Measurements from ENCODE around the gene SLAMF8. TPM values are rescaled to one million over a fixed set of nuclear protein-coding genes. Genes with fewer than 3 reads are reported as not detected.
A peak's percentile ranks its signal among the peaks of the same experiment; 100 is the strongest.

The SLAMF8 gene
- total and polyA plus RNA-seq, 7 donors: 2.4 to 16.2 (median 4.8) TPM

DNA sequence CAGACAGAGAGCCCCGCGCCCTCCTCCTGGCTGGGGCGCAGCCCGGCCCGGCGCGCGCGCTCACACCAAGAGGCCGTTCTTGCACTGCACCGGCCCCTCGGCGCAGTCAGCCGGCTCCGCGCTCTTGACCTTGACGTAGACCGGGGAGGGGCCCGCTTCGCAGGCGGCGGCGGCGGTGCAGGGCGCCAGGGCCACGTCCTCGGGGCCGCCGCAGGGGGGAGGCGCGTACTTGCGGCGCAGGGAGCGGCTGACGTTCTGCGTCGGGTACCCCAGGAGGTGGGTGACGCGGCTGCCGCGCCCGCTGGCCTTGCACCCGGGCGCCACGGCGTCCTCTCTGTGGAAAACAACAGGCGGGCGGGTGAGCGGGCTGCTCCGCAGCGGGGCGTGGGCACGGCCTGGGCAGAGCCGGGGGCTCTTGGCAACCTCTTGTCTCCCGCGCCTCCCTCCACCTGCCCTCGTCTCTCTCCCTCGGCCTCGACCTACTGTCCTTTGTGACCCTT is 28.1 kb downstream of the SLAMF8 start:
- TF ChIP-seq, protein P1, sequence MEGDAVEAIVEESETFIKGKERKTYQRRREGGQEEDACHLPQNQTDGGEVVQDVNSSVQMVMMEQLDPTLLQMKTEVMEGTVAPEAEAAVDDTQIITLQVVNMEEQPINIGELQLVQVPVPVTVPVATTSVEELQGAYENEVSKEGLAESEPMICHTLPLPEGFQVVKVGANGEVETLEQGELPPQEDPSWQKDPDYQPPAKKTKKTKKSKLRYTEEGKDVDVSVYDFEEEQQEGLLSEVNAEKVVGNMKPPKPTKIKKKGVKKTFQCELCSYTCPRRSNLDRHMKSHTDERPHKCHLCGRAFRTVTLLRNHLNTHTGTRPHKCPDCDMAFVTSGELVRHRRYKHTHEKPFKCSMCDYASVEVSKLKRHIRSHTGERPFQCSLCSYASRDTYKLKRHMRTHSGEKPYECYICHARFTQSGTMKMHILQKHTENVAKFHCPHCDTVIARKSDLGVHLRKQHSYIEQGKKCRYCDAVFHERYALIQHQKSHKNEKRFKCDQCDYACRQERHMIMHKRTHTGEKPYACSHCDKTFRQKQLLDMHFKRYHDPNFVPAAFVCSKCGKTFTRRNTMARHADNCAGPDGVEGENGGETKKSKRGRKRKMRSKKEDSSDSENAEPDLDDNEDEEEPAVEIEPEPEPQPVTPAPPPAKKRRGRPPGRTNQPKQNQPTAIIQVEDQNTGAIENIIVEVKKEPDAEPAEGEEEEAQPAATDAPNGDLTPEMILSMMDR (IDR thresholded peaks at IDR 0.05): peak in 1 of 4 experiments; percentile 9
- TF ChIP-seq POLR2A (IDR thresholded peaks at IDR 0.05): peak in 1 of 2 donors; percentile 57
- TF ChIP-seq EP300 (IDR thresholded peaks at IDR 0.05): no peak
- TF ChIP-seq POLR2AphosphoS5 (IDR thresholded peaks at IDR 0.05): peak; percentile 79 to 92 (median 90)
- Histone ChIP-seq H3K27me3 (no peaks in the 10 kb centered on the region), H3K36me3 (no peaks in the 10 kb centered on the region), H3K9me3 (no peaks in the 10 kb centered on the region), H3K27ac (peak overlapping the region; percentile 91 to 97 (median 96)), H3K4me3 (peak overlapping the region; percentile 57 to 73 (median 68)), H3K4me1 (peaks cover 0 to 26% (median 21%) of the 10 kb centered on the region in 4 donors)
- intact Hi-C loops (cut with DNase I): loop anchor here (2.0 kb wide), 2 partner anchors 70 to 74 kb away; partner anchors contain the start of genes DUSP23 and TAGLN2
- 0 to 1% methylated on average over 59 of the region's 59 CpGs for WGBS, 2 donors
- DNase-seq: peak; percentile 93

DNA sequence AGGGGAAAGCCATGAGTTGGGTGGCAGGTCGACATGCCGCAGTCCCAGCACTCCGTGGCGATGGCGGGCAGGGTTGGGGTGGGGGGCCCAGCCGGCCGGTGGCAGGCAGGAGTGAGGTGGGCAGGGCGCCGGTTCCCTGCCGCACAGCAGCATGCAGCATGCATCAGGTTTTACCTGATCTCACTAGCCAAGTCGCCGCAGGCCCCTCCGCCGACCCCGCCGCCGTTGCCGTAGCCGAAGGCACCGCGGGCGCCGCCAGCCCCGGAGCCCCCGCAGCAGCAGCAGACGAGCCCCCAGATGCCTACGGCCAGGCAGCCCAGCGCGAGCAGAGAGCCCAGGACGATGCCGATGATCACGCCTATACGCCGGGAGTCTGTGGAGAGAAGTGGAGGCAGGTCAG is 29.0 kb downstream of the SLAMF8 start:
- WGBS, 2 donors: 92 to 95% methylated on average over 34 of the region's 34 CpGs
- Histone ChIP-seq H3K4me1 (peaks cover 0 to 26% (median 21%) of the 10 kb centered on the region in 4 donors), H3K27ac (peak overlapping the region; percentile 91 to 97 (median 96)), H3K4me3 (peak overlapping the region in 1 of 4 donors; percentile 68), H3K9me3 (no peaks in the 10 kb centered on the region), H3K27me3 (no peaks in the 10 kb centered on the region), H3K36me3 (no peaks in the 10 kb centered on the region)
- DNase-seq: no peak
- intact Hi-C loops (cut with DNase I): loop anchor here (2.0 kb wide), 2 partner anchors 69 to 75 kb away; partner anchors contain the start of genes DUSP23 and TAGLN2
- no peak for TF ChIP-seq EP300 (IDR thresholded peaks at IDR 0.05)
- no peak for TF ChIP-seq POLR2AphosphoS5 (IDR thresholded peaks at IDR 0.05)
- TF ChIP-seq, protein P1 (IDR thresholded peaks at IDR 0.05): no peak
- TF ChIP-seq POLR2A (IDR thresholded peaks at IDR 0.05): no peak

DNA sequence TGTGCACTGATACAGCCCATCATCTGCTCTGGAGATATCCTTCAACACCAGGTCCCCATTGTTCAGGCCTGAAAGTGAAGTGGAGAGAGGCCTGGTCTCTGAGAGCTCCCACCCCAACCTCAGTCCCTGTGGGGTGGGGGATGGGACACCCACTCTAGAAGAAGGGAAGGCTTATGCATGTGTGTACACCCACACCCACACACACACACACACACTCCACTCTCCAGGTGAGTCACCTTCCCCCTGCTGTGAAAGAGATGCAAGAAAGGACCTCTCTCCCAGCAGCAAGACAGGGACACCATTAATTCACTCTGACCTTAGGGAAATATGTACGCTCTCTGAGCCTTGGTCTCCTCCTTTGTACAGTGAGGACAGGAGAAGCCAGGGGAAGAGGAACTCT is 29.9 kb downstream of the SLAMF8 start:
- Histone ChIP-seq H3K9me3 (no peaks in the 10 kb centered on the region), H3K36me3 (no peaks in the 10 kb centered on the region), H3K27ac (no peak overlapping the region), H3K4me3 (no peak overlapping the region), H3K4me1 (peaks cover 0 to 26% (median 21%) of the 10 kb centered on the region in 4 donors), H3K27me3 (no peaks in the 10 kb centered on the region)
- intact Hi-C loops (cut with DNase I): no loop called here
- DNase-seq: no peak
- WGBS, 2 donors: 94 to 98% methylated on average over 1 of the region's 1 CpG
- TF ChIP-seq EP300 (IDR thresholded peaks at IDR 0.05) (no peak), POLR2A (IDR thresholded peaks at IDR 0.05) (no peak), POLR2AphosphoS5 (IDR thresholded peaks at IDR 0.05) (no peak)
- TF ChIP-seq, protein P1 (IDR thresholded peaks at IDR 0.05): no peak

DNA sequence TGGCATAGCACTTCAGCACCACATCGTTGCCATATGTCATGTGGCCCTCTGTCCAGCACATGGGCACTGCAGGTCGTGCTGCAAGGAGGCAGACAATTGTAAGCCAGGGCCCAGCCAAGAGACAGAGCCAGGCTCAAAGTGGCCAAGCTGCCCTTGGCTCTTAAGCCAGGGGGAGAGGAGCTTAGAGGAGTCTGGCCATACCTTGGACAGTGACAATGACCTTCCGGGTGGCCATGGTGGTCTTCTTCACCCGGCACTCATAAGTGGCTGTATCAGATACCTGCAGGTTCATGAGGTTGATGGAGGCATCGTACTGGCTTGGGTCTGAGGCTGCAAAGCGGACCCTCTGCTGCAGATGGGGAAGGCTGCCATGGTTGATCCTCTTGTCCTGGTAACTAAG is 31.2 kb downstream of the SLAMF8 start:
- 93% methylated on average over 6 of the region's 6 CpGs for WGBS, 2 donors
- Histone ChIP-seq H3K27me3 (no peaks in the 10 kb centered on the region), H3K4me1 (peaks cover 0 to 22% (median 20%) of the 10 kb centered on the region in 4 donors), H3K36me3 (no peaks in the 10 kb centered on the region), H3K4me3 (no peak overlapping the region), H3K9me3 (no peaks in the 10 kb centered on the region), H3K27ac (no peak overlapping the region)
- intact Hi-C loops (cut with DNase I): no loop called here
- TF ChIP-seq POLR2A (IDR thresholded peaks at IDR 0.05): no peak
- TF ChIP-seq, protein P1 (IDR thresholded peaks at IDR 0.05): no peak
- no peak for TF ChIP-seq EP300 (IDR thresholded peaks at IDR 0.05)
- no peak for TF ChIP-seq POLR2AphosphoS5 (IDR thresholded peaks at IDR 0.05)
- no peak for DNase-seq

All from sigmoid colon (tissue), 7 donors.